HUES64 (cell line): ENCODE data around the gene FBXO11.
"Not testable (repeated sequence)": the region's sequence is repeated elsewhere in the genome, so short reads cannot be mapped to it uniquely, and the experiment has no call there.

Experiments used
- H3K27ac ChIP-seq: 2 replicates; pipeline ENCODE4 v1.7.0; 2013; ENCODE audit warnings: low read depth, low read length, inconsistent platforms
- H3K27me3 ChIP-seq: 2 replicates; pipeline ENCODE4 v1.6.1; 2013; ENCODE audit warnings: mild to moderate bottlenecking, low read length; ENCODE audit not compliant: insufficient read depth
- H3K36me3 ChIP-seq: 2 replicates; pipeline ENCODE4 v1.6.1; 2013; ENCODE audit warnings: mild to moderate bottlenecking, low read length; ENCODE audit not compliant: insufficient read depth
- H3K4me1 ChIP-seq: 2 replicates; pipeline ENCODE4 v1.6.1; 2013; ENCODE audit warnings: mild to moderate bottlenecking, low read length, moderate library complexity; ENCODE audit not compliant: insufficient read depth
- H3K4me3 ChIP-seq: 2 replicates; pipeline ENCODE4 v1.5.1; 2013; ENCODE audit warnings: mild to moderate bottlenecking, low read length, moderate library complexity
- H3K9ac ChIP-seq: 2 replicates; pipeline ENCODE4 v1.6.1; 2013; ENCODE audit warnings: mild to moderate bottlenecking, low read depth, low read length
- H3K9me3 ChIP-seq: 2 replicates; pipeline ENCODE4 v1.6.1; 2013; ENCODE audit warnings: low read depth, low read length; ENCODE audit not compliant: insufficient read depth
- WGBS: fragments of 150-250, 120-280 bp; methylation state at CpG from one replicate; pipeline ENCODE4 v1.1.7; 2013; ENCODE audit warnings: missing lambda C conversion rate; 5-methylcytosine and 5-hydroxymethylcytosine counted together

FBXO11 gene

DNA sequence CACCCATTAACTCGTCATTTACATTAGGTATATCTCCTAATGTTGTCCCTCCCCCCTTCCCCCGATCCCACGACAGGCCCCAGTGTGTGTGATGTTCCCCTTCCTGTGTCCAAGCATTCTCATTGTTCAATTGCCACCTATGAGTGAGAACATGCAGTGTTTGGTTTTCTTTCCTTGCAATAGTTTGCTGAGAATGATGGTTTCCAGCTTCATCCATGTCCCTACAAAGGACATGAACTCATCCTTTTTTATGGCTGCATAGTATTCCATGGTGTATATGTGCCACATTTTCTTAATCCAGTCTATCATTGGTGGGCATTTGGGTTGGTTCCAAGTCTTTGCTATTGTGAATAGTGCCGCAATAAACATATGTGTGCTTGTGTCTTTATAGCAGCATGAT lies 4.4 kb upstream of the FBXO11 start:
- H3K9ac ChIP-seq, H3K4me3 ChIP-seq, H3K4me1 ChIP-seq, H3K9me3 ChIP-seq, H3K27ac ChIP-seq, H3K27me3 ChIP-seq, H3K36me3 ChIP-seq: not testable (repeated sequence)
- WGBS, result 91% methylated on average over 4 of the region's 4 CpGs

DNA sequence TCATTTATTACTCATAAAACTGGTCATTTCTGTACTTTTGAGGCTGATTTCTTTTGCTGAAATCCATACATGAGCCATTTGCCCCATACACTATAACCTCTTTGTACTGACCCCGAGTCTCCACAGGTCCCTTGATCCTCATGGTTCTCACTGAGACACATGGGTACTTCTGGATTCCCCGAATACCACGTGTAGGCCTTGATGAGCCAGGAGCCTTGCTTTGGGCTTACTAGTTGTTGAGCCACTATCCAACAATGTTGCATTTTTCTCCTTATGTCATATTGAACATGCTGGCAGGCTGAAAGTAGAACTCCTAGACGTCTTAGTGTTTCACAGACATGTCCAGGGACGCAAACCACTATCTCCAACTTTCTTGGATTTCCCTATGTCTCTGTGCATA lies 2.4 kb upstream of the FBXO11 start:
- no peaks in the 10 kb centered on the region for H3K9me3 ChIP-seq
- H3K4me3 ChIP-seq, result no peak overlapping the region
- H3K9ac ChIP-seq, result no peak overlapping the region
- H3K27me3 ChIP-seq, result no peaks in the 10 kb centered on the region
- H3K27ac ChIP-seq, result no peak overlapping the region
- H3K4me1 ChIP-seq, result peaks cover 10% of the 10 kb centered on the region
- 93% methylated on average over 5 of the region's 5 CpGs for WGBS
- H3K36me3 ChIP-seq, result no peaks in the 10 kb centered on the region

DNA sequence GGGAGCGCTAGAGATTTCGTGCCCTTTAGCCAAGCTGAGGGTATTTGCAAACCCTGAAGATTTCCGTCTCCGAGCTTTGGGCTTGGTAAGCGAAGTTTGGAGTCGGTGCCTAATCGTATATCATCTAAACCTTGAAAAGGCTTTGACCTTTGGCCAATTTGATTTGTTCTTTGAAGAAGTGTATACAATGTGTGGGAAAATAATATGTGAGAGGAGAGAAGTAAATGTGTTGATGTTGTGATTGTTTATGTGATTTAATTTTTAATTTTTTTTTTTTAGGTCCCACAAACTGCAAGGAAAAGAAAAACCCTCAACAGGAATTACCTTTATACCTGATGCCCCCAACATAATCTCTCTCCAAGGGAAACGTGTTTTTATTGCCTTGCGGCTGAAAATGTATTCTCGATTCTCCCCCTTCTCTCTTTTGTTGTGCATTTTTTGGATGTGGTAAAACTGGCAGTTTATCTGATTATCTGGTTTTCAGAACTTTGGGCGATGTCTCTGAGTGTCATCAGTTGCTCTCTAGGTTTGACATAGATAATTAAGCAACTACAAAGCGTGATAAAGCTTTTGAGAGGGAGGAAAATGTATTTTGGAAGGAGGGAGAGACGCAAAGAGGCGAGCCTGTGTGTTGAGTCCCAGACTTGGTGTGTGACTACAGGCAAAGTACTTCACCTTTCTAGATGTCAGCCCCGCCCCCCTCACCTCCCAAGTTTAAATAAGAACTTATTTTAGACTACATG lies 912 bp upstream of the FBXO11 start:
- Histone ChIP-seq H3K27ac (peak overlapping the region; percentile 98), H3K9me3 (no peaks in the 10 kb centered on the region), H3K4me1 (peaks cover 19% of the 10 kb centered on the region), H3K4me3 (peak overlapping the region; percentile 86), H3K27me3 (no peaks in the 10 kb centered on the region), H3K9ac (peak overlapping the region; percentile 91), H3K36me3 (no peaks in the 10 kb centered on the region)
- WGBS, result 17% methylated on average over 14 of the region's 15 CpGs

DNA sequence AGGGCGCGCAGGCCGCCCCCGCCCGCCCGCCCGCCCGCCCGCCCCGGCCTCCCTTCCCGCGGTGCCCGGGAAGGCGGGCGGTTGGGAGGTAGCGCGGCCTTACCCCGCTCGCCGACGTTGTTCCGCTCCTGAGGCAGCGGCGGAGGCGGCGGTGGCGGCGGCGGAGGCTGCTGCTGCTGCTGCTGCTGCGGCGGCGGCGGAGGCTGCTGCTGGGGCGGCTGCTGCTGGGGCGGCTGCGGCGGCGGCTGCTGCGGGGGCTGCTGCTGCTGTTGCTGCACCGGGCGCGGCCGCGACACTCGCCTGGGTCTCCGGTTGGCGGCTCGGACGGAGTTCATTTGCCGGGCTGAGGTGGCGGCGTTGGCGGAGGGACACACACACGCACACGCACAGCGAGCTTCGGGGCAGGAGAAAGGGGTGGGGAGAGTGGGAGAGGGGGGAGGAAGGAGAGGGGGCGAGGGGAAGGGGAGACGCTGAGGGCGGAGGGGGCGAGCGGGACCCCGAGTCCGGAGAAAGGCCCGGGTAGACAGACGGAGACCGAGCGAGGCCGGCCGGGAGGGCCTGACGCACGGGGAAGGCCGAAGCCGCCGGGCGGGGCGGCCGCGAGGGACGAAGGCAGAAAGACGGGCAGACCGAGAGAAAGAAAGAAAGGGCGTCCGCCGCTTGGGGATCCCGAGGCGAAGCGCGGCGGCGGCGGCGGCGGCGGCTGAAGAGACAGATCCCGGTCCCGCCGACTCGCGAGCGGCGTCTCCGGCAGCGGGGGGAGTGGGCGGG lies 727 bp downstream of the FBXO11 start:
- H3K27me3 ChIP-seq, result no peaks in the 10 kb centered on the region
- peak overlapping the region; percentile 96 for H3K4me3 ChIP-seq
- WGBS, result under 1% methylated on average over 95 of the region's 105 CpGs
- H3K4me1 ChIP-seq, result peaks cover 19% of the 10 kb centered on the region
- H3K9me3 ChIP-seq, result no peaks in the 10 kb centered on the region
- no peaks in the 10 kb centered on the region for H3K36me3 ChIP-seq
- H3K9ac ChIP-seq, result peak overlapping the region; percentile 92
- H3K27ac ChIP-seq, result peak overlapping the region; percentile 99

DNA sequence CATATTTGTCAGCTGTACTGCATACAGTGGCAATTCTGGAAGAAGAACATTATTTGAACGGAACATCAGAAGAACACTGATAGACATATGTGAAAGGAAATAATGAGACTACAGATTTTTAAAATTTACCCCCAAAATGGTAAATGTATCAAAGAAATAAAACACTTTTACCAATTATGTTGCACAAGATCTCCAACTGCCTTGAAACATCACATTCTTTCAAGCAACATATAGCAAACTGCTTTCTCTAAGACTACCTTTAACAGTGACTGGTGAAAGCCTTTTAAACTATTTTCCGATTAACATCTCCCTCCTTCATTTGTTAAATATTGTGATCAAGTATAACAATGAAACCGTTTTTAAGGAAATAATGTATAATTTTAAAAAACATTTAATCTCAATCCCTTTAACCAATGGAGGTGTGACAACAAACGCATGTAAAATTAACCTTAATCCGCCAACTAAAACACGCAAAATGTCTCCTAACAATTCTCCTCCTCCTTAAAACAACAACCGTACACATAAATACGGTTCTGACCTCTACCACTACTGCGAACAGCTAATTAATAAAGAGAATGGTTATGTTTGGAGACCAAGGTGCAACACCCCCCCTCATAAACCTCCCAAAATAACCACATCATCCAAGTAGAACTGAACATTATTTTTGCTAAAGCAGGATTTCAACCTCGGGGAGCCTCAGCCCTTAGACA lies 2.4 kb downstream of the FBXO11 start:
- H3K27ac ChIP-seq, result no peak overlapping the region
- 0 out of 2 replicates have a peak, but pooled peaks cover 4% of the 10 kb centered on the region for H3K36me3 ChIP-seq
- H3K4me3 ChIP-seq, result peak overlapping the region; percentile 96
- H3K9ac ChIP-seq, result peak overlapping the region; percentile 92
- WGBS, result 4% methylated on average over 7 of the region's 10 CpGs
- H3K27me3 ChIP-seq, result no peaks in the 10 kb centered on the region
- peaks cover 19% of the 10 kb centered on the region for H3K4me1 ChIP-seq
- no peaks in the 10 kb centered on the region for H3K9me3 ChIP-seq

DNA sequence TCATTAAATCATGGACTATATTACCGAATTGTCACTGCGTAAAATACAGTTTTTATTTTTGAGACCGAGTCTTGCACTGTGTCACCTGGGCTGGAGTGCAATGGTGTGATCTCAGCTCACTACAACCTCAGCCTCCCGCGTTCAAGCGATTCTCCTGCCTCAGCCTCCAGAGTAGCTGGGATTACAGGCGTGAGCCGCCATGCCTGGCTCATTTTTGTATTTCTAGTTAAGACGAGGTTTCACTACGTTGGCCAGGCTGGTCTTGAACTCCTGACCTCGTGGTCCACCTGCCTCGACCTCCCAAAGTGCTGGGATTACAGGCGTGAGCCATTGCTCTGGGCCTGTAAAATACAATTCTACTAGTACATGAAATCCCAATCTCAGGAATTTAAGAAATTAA lies 4.4 kb downstream of the FBXO11 start:
- H3K4me3 ChIP-seq, H3K27ac ChIP-seq, H3K27me3 ChIP-seq, H3K36me3 ChIP-seq, H3K9ac ChIP-seq, H3K9me3 ChIP-seq: not testable (repeated sequence)
- 95% methylated on average over 13 of the region's 13 CpGs for WGBS
- peaks cover 27% of the 10 kb centered on the region for H3K4me1 ChIP-seq

DNA sequence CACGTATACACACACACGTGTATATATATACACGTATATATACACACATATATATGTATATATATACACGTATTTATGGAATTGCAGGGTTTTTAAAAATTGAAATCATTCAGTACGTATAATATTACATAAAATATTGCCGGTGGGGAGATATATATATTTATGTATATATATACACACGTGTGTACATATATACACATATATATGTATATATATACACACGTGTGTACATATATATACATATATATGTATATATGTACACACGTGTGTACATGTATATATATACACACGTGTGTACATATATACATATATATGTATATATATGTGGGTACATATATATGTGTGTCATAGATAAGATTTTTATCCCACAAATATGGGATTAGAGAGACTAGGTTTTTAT lies 5.4 kb downstream of the FBXO11 start:
- WGBS, result 100% methylated on average over 2 of the region's 10 CpGs
- Histone ChIP-seq H3K9ac (no peak overlapping the region), H3K9me3 (no peaks in the 10 kb centered on the region), H3K4me3 (no peak overlapping the region), H3K36me3 (0 out of 2 replicates have a peak, but pooled peaks cover 4% of the 10 kb centered on the region), H3K4me1 (peaks cover 36% of the 10 kb centered on the region), H3K27ac (no peak overlapping the region), H3K27me3 (no peaks in the 10 kb centered on the region)

DNA sequence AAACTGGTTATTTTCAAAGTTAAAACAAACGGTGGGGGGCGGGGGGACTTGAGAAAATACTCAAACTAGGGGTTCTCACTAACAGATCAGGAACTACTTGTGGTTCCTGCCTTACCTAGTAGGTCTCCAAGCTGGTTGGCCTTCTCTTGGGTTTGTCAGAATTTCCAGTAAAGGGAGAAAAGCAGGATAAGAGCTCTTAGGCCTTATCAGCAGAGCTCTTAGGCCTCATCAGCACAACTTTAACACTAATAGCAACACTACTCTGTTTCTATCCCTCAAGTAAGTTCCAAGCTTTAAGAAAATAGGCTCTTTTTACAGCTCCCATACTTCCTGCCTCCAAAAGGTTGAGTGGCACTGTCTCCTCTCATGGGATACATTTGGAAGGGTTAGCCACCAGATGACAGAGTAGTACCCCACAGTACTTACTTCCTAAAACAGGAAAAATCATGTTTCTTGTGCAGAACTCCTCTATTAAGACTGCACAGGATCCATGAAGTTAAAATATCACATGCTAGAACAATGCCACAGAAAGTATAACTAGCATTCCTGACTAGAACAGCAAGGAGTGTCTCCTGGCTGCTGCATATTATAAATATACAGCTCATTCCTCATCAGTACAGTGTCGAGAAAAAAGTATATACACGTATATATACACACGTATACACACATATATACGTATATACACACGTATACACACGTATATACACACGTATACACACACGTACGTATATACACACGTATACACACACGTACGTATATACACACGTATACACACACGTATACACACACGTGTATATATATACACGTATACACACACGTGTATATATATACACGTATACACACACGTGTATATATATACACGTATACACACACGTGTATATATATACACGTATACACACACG lies 6.1 kb downstream of the FBXO11 start:
- no peaks in the 10 kb centered on the region for H3K27me3 ChIP-seq
- H3K9ac ChIP-seq, result no peak overlapping the region
- H3K27ac ChIP-seq, result peak overlapping the region; percentile 31; the same call in 1 of the 2 replicates
- WGBS, result 93% methylated on average over 23 of the region's 25 CpGs
- H3K9me3 ChIP-seq, result no peaks in the 10 kb centered on the region
- 0 out of 2 replicates have a peak, but pooled peaks cover 4% of the 10 kb centered on the region for H3K36me3 ChIP-seq
- no peak overlapping the region for H3K4me3 ChIP-seq
- peaks cover 39% of the 10 kb centered on the region for H3K4me1 ChIP-seq

DNA sequence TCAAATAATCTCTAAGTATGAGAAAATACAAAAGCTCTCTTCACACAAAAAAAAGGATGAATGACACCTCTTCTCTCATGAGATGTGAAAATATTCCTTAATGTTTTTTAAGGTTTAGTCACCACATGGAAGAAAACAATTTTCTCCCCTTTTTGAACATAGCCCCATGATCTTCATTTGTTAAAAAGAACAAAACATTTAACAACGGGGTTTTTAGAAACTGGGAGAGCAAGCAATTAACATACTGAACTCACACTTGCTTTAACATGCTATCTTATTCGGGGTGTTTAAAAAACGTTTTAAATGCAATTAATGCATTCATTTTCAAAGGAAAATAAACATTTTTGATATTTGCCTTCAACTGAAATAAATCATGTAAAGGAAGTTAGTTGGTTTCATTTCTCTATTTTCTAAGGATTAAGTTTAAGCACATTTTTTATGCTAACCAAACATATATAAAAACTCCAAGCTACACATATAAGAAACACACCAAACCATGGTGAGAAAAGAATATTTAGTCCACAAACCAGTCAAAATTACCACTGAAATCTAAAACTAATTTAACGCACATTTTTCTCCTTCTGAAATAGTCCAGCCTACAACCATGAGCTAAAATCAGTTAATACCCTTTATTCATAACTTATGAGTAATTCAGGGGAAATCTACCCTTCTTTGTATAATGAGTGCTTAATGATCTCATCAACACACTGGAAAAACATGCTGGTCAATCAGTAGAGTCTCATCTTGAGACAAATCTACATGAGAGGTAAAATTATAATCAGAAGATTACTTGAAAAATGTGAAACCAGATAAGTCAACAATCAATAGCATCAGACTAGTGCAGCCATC lies 8.2 kb downstream of the FBXO11 start:
- 0 out of 2 replicates have a peak, but pooled peaks cover 4% of the 10 kb centered on the region for H3K36me3 ChIP-seq
- no peak overlapping the region for H3K27ac ChIP-seq
- no peaks in the 10 kb centered on the region for H3K27me3 ChIP-seq
- H3K4me3 ChIP-seq, result no peak overlapping the region
- H3K9ac ChIP-seq, result no peak overlapping the region
- H3K4me1 ChIP-seq, result peaks cover 34% of the 10 kb centered on the region
- WGBS, result 64% methylated on average over 2 of the region's 4 CpGs
- no peaks in the 10 kb centered on the region for H3K9me3 ChIP-seq
